Umbilical cord (tissue), 2 donors: ENCODE measurements around the gene SFT2D3. TPM values are rescaled to one million over a fixed set of nuclear protein-coding genes. Genes with fewer than 3 reads are reported as not detected.
"Not testable (repeated sequence)": the region's sequence is repeated elsewhere in the genome, so short reads cannot be mapped to it uniquely, and the experiment has no call there.

ENCODE experiments used
- DNase-seq: peaks from one replicate; pipeline ENCODE4 v3.0.0-alpha.2; 2015; ENCODE audit warnings: low spot score
- total RNA-seq: library from RNA; depleted of rRNA; stranded (reverse); fragments of >200 nt; gene quantifications from one replicate; pipeline ENCODE4 v1.2.3, GENCODE V29; 2014; ENCODE audit warnings: low replicate concordance; ENCODE audit not compliant: insufficient read depth

Gene SFT2D3
- total RNA-seq, 1 donor from 2014 or later: 7.0 TPM

GRCh38 chr2:127740665-127741288, 39.5 kb downstream of the SFT2D3 start:
- no peak for DNase-seq

DNA sequence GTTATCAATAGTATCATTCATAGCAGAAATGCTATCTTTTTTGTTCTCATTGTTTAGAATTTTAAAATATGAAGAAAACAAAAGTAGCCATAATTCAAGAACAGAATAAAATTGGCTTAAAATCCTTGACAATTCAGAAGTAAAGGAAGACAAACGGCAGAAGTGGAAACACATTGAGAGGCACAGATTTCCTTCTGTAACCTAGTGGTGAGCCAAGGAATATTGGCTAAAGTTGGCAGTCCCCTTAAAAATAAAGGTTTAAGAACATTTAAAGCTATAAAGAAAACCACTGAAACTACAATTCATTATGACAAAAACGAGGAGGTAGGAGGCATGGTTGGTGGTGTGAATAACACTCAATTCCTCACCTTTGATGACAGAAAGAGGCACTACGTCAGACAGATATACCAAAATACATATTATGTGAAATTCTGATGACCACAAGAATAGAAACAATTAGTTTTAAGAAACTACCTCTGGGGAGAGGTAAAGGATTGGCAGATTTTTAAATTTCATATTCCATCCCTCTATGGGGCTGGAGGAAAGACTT, 42.3 kb downstream of the SFT2D3 start:
- no peak for DNase-seq

- DNase-seq: no peak
Measured at GRCh38 chr2:127747621-127748020, 46.3 kb downstream of the SFT2D3 start.

GRCh38 chr2:127749537-127749936, 48.2 kb downstream of the SFT2D3 start:
- not testable (repeated sequence) for DNase-seq

- no peak for DNase-seq
Measured at GRCh38 chr2:127753374-127753773, 52.1 kb downstream of the SFT2D3 start.

- no peak for DNase-seq
Measured at GRCh38 chr2:127754186-127754585, 52.9 kb downstream of the SFT2D3 start.

Other genes starting within 250 kb of the SFT2D3 start
- 23.4 TPM for gene IWS1, start 175.0 kb upstream of the SFT2D3 start, total RNA-seq
- not detected for gene MYO7B, start 165.8 kb upstream of the SFT2D3 start, total RNA-seq
- 0.48 TPM for gene GPR17, start 55.3 kb upstream of the SFT2D3 start, total RNA-seq
- gene LIMS2, start 26.0 kb upstream of the SFT2D3 start, total RNA-seq: 30.6 TPM
- gene WDR33, start 109.7 kb downstream of the SFT2D3 start, total RNA-seq: 41.2 TPM
- gene POLR2D, start 156.7 kb downstream of the SFT2D3 start, total RNA-seq: 13.5 TPM
- gene AMMECR1L, start 184.5 kb downstream of the SFT2D3 start, total RNA-seq: 11.6 TPM